PC-3 (cell line): ENCODE results near the gene SIAH2. TPM values are rescaled to one million over a fixed set of nuclear protein-coding genes. Genes with fewer than 3 reads are reported as not detected.
A peak's percentile ranks its signal among the peaks of the same experiment; 100 is the strongest.

Experiments
- ATAC-seq: fragments of 200-7000 bp; cut with Tn5 transposase; 2 replicates; pipeline ENCODE4 v1.9.1; 2020; ENCODE audit warnings: mild to moderate bottlenecking, moderate library complexity
- BruUV-seq: library from RNA; stranded (reverse); fragments of 400-500 nt; replicated peaks from 2 replicates; lab custom pipeline; 2021; lab: Mats Ljungman, UMichigan
- CTCF ChIA-PET: fragments of 300-600 bp; sonication (Branson Sonifier 250); formaldehyde crosslinking; loops from one replicate; lab custom pipeline; 2022; ENCODE audit warnings: antibody characterized with exemption; lab: Charles Lee
- POLR2A ChIA-PET: fragments of 300-600 bp; sonication (Branson Sonifier 250); formaldehyde crosslinking; loops from one replicate; lab custom pipeline; 2022; ENCODE audit warnings: antibody characterized with exemption; ENCODE audit not compliant: unreplicated experiment; lab: Charles Lee
- DNase-seq: peaks from one replicate; pipeline ENCODE4 v3.0.0-alpha.2; 2015
- H2AFZ ChIP-seq: fragments of 300-600 bp; sonication (generic); 2 replicates; pipeline ENCODE4 v1.6.0; 2016; ENCODE audit warnings: antibody characterized with exemption, low read length
- H3F3A ChIP-seq: fragments of 300-600 bp; sonication (generic); one replicate; pipeline ENCODE4 v1.6.0; 2017; ENCODE audit warnings: antibody characterized with exemption, low read length, control low read depth, mild to moderate bottlenecking; ENCODE audit not compliant: unreplicated experiment
- H3K27ac ChIP-seq: fragments of 300-600 bp; sonication (generic); 2 replicates; pipeline ENCODE4 v1.5.1; 2016; ENCODE audit warnings: mild to moderate bottlenecking, low read length
- H3K27me3 ChIP-seq: fragments of 300-600 bp; sonication (generic); 2 replicates; pipeline ENCODE4 v1.6.1; 2016; ENCODE audit warnings: low read length, mixed read lengths
- H3K36me3 ChIP-seq: fragments of 300-600 bp; sonication (generic); 2 replicates; pipeline ENCODE4 v1.6.1; 2016; ENCODE audit warnings: low read depth, mixed run types, low read length, mixed read lengths
- H3K4me1 ChIP-seq: fragments of 300-600 bp; sonication (generic); 2 replicates; pipeline ENCODE4 v1.5.1; 2016; ENCODE audit warnings: low read length; ENCODE audit not compliant: insufficient read depth
- H3K4me2 ChIP-seq: fragments of 300-600 bp; sonication (generic); 2 replicates; pipeline ENCODE4 v1.6.0; 2016; ENCODE audit warnings: low read length
- H3K4me3 ChIP-seq: fragments of 300-600 bp; sonication (generic); 2 replicates; pipeline ENCODE4 v1.5.1; 2016; ENCODE audit warnings: mild to moderate bottlenecking, low read length, mixed read lengths
- H3K79me2 ChIP-seq: fragments of 300-600 bp; sonication (generic); 2 replicates; pipeline ENCODE4 v1.6.1; 2017; ENCODE audit warnings: low read length, mixed read lengths
- H3K9ac ChIP-seq: fragments of 300-600 bp; sonication (generic); 2 replicates; pipeline ENCODE4 v1.6.0; 2016; ENCODE audit warnings: mild to moderate bottlenecking, low read length
- H3K9me2 ChIP-seq: fragments of 300-600 bp; sonication (generic); replicated peaks from 2 replicates; pipeline ENCODE4 v1.6.1; 2016; ENCODE audit warnings: mixed run types, low read length, mixed read lengths
- H3K9me3 ChIP-seq: fragments of 300-600 bp; sonication (generic); 2 replicates; pipeline ENCODE4 v1.6.1; 2016; ENCODE audit warnings: low read length, mixed read lengths
- H4K20me1 ChIP-seq: fragments of 300-600 bp; sonication (generic); 2 replicates; pipeline ENCODE4 v1.6.1; 2016; ENCODE audit warnings: low read length, mixed read lengths
- EZH2 ChIP-seq: fragments of 300-600 bp; sonication (generic); IDR thresholded peaks from one replicate; pipeline ENCODE4 v1.6.1; 2017; ENCODE audit warnings: antibody characterized with exemption, mild to moderate bottlenecking, low read length; ENCODE audit not compliant: unreplicated experiment
- EZH2phosphoT487 ChIP-seq: fragments of 300-600 bp; sonication (generic); IDR thresholded peaks from 2 replicates; pipeline ENCODE4 v1.6.1; 2018; ENCODE audit warnings: mild to moderate bottlenecking, antibody characterized with exemption, low read length, borderline replicate concordance
- intact Hi-C: fragments of 100-400 bp; cut with micrococcal nuclease; formaldehyde crosslinking; loops from 2 replicates; pipeline ENCODE4 v1.9.0; 2023
- total RNA-seq: library from RNA; depleted of rRNA; stranded (reverse); fragments of >200 nt; gene quantifications from 2 replicates; pipeline ENCODE4 v1.2.3, GENCODE V29; 2014
- TF ChIP-seq, protein P1 (sequence below): fragments of 300-600 bp; sonication (generic); conservative IDR thresholded peaks from 2 replicates; pipeline ENCODE4 v1.5.1; 2017; ENCODE audit warnings: antibody characterized with exemption, low read depth, mild to moderate bottlenecking, low read length

SIAH2 gene
- total RNA-seq, 1 experiment from 2014 or later = 37.8 TPM

DNA sequence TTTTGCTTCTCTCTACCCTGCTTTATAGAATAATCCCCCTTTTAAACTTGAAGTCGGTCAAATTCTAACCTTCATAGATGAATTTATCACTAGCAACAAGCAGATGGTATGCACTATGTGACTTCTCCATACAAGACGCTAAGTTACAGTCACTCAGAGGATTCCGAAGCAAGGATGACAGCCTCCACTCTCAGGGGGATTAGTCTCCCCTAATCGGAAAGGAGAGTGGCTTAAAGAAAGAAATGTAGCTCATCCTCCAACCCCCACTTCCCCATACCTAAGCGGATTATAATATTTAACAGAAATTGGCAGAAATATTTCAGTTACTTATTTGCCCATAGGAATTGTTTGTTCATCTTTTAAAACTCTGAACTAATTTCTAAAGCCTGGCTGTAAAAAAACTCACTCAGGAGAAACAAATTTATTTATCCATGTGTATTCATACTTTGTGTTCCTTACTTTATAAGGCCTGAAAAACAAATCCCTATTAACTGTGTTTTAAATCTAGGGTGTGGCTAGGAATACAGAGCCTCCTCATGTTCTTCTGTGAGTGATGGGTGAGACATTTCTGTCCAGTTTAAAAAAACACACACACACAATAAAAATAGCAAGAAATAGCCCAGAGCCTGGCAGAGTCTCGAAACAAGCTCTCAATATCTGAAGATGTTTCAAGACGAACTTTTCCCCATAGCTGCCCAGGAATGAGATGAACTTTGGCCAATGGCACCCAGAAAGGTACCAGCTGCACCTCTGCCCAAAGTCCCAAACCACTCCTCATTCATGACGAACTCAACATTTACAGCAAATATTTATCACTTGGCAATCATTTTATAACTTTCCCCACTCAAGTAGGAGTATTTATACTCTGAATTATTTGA, 18.7 kb downstream of the SIAH2 start:
- Histone ChIP-seq H3K4me3 (no peak overlapping the region), H3K9ac (no peak overlapping the region), H3K9me2 (no peaks in the 10 kb centered on the region), H3K4me2 (peak overlapping the region; percentile 16), H3K27me3 (no peaks in the 10 kb centered on the region), H3K27ac (peak overlapping the region; percentile 38), H4K20me1 (0 out of 2 replicates have a peak, but pooled peaks cover 13% of the 10 kb centered on the region), H3K79me2 (peaks cover 83% of the 10 kb centered on the region), H3K36me3 (peaks cover 14% of the 10 kb centered on the region), H3K4me1 (peaks cover 29% of the 10 kb centered on the region), H3K9me3 (no peaks in the 10 kb centered on the region), H3F3A (no peaks in the 10 kb centered on the region), H2AFZ (no peak overlapping the region)
- TF ChIP-seq EZH2 = no peak
- TF ChIP-seq, protein P1, sequence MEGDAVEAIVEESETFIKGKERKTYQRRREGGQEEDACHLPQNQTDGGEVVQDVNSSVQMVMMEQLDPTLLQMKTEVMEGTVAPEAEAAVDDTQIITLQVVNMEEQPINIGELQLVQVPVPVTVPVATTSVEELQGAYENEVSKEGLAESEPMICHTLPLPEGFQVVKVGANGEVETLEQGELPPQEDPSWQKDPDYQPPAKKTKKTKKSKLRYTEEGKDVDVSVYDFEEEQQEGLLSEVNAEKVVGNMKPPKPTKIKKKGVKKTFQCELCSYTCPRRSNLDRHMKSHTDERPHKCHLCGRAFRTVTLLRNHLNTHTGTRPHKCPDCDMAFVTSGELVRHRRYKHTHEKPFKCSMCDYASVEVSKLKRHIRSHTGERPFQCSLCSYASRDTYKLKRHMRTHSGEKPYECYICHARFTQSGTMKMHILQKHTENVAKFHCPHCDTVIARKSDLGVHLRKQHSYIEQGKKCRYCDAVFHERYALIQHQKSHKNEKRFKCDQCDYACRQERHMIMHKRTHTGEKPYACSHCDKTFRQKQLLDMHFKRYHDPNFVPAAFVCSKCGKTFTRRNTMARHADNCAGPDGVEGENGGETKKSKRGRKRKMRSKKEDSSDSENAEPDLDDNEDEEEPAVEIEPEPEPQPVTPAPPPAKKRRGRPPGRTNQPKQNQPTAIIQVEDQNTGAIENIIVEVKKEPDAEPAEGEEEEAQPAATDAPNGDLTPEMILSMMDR = no peak
- TF ChIP-seq EZH2phosphoT487 = no peak
- BruUV-seq = no TSS peak
- peak; percentile 57 for DNase-seq
- ChIA-PET POLR2A (interaction anchor here (0.6 kb wide), 1 partner anchor 40 kb away, joined by 3 read pairs; the partner anchor contains the start of gene ERICH6), CTCF (interaction anchor here (0.6 to 0.9 kb wide), 2 partner anchors 15 to 22 kb away, joined by 4 read pairs; no protein-coding TSS in a partner anchor)
- ATAC-seq = peak; percentile 77
- intact Hi-C loops = loop anchor here (1.0 to 2.0 kb wide), 2 partner anchors 19 to 23 kb away; partner anchors contain the start of gene SIAH2

DNA sequence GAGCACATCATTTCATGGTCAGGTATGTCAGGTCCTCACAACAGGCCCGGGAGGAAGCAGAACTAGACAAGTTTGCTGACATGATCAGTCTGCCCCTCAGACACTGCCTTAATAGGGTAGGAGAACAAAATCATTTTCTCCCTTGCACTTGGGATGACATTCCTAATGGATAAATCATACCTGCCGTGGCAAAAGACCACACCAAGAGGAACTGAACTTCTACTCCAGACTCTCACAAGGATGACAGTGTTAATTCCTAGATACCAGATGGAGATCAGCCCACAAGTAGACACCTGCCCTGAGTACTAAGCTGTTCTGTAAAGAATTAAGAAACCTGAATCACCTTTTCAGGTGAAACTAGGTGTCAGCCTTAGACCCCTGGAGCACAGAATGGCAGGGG, 19.5 kb downstream of the SIAH2 start:
- POLR2A ChIA-PET = no interaction called here
- peak overlapping the region; percentile 16; the same call in 1 of the 2 replicates for H3K4me2 ChIP-seq

More for the DNA sequence above, 19.5 kb downstream of the SIAH2 start:
- peaks cover 75% of the 10 kb centered on the region for H3K79me2 ChIP-seq
- CTCF ChIA-PET = no interaction called here
- intact Hi-C loops = no loop called here
- 0 out of 2 replicates have a peak, but pooled peaks cover 11% of the 10 kb centered on the region for H4K20me1 ChIP-seq
- no peak overlapping the region for H3K4me3 ChIP-seq
- ATAC-seq (no peak), DNase-seq (peak; percentile 65)
- no peaks in the 10 kb centered on the region for H3K9me2 ChIP-seq
- peaks cover 14% of the 10 kb centered on the region for H3K36me3 ChIP-seq
- no peaks in the 10 kb centered on the region for H3K27me3 ChIP-seq
- no peak overlapping the region for H2AFZ ChIP-seq
- TF ChIP-seq EZH2 = no peak
- TF ChIP-seq, protein P1 = no peak
- TF ChIP-seq EZH2phosphoT487 = no peak
- H3K4me1 ChIP-seq = peaks cover 30% of the 10 kb centered on the region
- H3K9ac ChIP-seq = no peak overlapping the region
- no peaks in the 10 kb centered on the region for H3F3A ChIP-seq
- no TSS peak for BruUV-seq
- no peaks in the 10 kb centered on the region for H3K9me3 ChIP-seq
- H3K27ac ChIP-seq = no peak overlapping the region
